Fibroblast of pulmonary artery (primary cell): ENCODE measurements around the gene PAN2.
A peak's percentile ranks its signal among the peaks of the same experiment; 100 is the strongest.

Source experiments
- DNase-seq: peaks from one replicate; pipeline ENCODE4 v3.0.0-alpha.2; 2010; ENCODE audit warnings: low read depth
- H3K4me3 ChIP-seq: replicated peaks from 2 replicates; pipeline ENCODE4 v1.5.1; 2011; ENCODE audit warnings: low read depth, mild to moderate bottlenecking, control low read depth, low read length, moderate library complexity
- CTCF ChIP-seq: IDR thresholded peaks from 2 replicates; pipeline ENCODE4 v1.5.1; 2011; ENCODE audit warnings: mild to moderate bottlenecking, control low read depth, low read length, inconsistent platforms; ENCODE audit errors: missing control alignments

The PAN2 gene

GRCh38 chr12:56317675-56318074 is 16.1 kb downstream of the PAN2 start:
- no peak for TF ChIP-seq CTCF
- no peak overlapping the region for H3K4me3 ChIP-seq
- no peak for DNase-seq

DNA sequence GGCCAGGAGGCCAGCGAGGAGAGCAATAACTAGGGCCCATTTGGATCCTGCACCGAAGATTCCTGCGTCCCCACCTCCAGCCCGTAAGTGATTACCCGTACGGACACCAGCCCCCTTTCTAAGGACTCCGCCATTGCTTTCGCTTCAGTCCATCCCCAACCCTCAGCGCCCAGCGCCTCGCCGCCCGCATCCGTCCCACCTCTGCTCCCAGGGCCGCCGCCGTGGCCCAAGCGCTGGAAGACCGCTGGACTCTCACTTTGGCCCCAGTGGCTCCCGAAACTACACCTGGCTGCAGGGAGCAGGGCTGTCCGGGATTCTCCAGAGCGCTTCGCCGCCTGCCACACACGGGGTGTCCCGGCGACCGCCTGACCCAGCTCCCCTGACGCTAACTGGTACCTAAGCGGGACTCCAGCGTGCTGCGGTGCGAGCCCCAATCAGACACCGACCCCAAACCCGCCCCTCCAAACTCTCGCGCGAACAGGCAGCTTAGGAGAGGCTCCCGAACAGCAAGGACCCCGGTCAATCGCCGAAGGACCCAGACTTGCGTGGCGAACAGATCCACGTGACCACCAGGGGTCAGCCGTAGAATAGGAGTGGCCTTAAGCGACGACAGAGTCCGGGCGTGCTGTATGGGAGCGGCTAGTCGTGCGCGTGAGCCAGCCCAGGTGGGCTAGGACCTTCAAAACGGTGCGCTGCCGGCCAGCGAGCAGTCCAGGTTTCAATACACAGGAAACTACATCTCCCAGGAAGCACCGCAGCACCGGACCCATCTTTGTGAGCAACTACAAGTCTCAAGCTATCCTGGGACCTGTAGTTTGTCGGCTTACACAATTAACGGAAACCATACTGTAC is 18.0 kb downstream of the PAN2 start, which contains the start of gene CNPY2:
Gene CNPY2 (minus strand): TSS at position 367 of the 852 bp plus-strand sequence. CDS start 771 bp downstream, outside the sequence.
- peak; percentile 98 for DNase-seq
- peak within 1 kb of the TSS; percentile 93 for H3K4me3 ChIP-seq
- no peak for TF ChIP-seq CTCF

DNA sequence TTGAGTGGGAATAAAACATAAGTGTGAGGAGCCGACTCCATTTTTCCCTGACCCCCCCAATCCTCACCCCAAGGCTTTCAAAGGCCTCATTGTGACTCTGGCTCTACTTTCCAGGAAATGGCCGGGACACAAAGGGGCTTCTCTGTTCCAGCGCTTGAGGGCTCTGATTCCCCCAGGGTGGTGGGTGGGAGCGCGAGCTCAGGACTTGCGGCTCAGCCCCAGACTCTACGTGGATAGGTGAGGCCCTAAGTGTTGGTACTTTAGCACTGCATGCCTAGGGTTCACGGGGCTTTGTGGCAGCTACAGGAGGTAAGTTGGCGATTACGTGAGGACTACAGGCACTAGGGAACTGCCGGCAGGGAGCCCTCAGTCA is 18.6 kb downstream of the PAN2 start:
- H3K4me3 ChIP-seq: peak overlapping the region; percentile 93
- TF ChIP-seq CTCF: no peak
- no peak for DNase-seq

DNA sequence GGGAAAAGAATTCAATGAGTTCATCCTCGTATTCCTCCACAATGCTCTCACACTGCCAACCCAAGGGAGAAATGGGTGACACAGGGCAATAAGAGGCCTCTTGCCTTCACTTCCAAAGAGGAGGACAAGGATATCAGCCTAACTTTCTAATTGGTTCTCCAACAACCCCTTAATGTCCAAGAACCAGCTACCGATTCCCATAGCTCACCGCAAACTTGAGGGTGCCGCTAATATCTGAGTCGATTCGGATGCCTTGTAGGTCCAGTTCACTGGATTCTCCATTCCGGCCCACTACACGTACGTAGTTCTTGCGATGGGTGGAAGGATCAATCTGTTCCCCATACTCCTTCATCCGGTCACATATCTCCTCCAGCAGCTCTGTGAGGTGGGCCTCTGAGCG is 22.8 kb downstream of the PAN2 start:
- no peak for TF ChIP-seq CTCF
- no peak for DNase-seq
- H3K4me3 ChIP-seq: no peak overlapping the region

GRCh38 chr12:56308714-56309113 is 25.1 kb downstream of the PAN2 start:
- no peak overlapping the region for H3K4me3 ChIP-seq
- no peak for DNase-seq
- TF ChIP-seq CTCF: no peak

GRCh38 chr12:56307221-56307965 is 26.4 kb downstream of the PAN2 start:
- no peak overlapping the region for H3K4me3 ChIP-seq
- no peak for DNase-seq
- TF ChIP-seq CTCF: no peak
